Cortex of kidney (tissue), 1 donor: ENCODE data around the gene KRT6C.
"Not testable (repeated sequence)": the region's sequence is repeated elsewhere in the genome, so short reads cannot be mapped to it uniquely, and the experiment has no call there.

Source experiments
- DNase-seq: peaks from one replicate; lab custom pipeline; 2025; lab: John Stamatoyannopoulos, UW

KRT6C gene

GRCh38 chr12:52499806-52500560 is 26.4 kb upstream of the KRT6C start:
- DNase-seq, result no peak

- DNase-seq, result no peak
These were observed 25.3 kb upstream of the KRT6C start for GRCh38 chr12:52498946-52499345.

GRCh38 chr12:52497975-52498374 is 24.4 kb upstream of the KRT6C start:
- no peak for DNase-seq

- no peak for DNase-seq
These were observed 23.0 kb upstream of the KRT6C start for GRCh38 chr12:52496590-52497071.

- no peak for DNase-seq
These were observed 22.4 kb upstream of the KRT6C start for GRCh38 chr12:52496054-52496453.

- DNase-seq, result no peak
These were observed 21.8 kb upstream of the KRT6C start for GRCh38 chr12:52495389-52495788.

- no peak for DNase-seq
These were observed 20.9 kb upstream of the KRT6C start for GRCh38 chr12:52494518-52494917.

- no peak for DNase-seq
These were observed 20.5 kb upstream of the KRT6C start for GRCh38 chr12:52494100-52494499.

GRCh38 chr12:52493172-52493571 is 19.6 kb upstream of the KRT6C start, which contains the start of gene KRT6A:
Gene KRT6A, minus strand, starts transcription at chr12:52493257. Its CDS starts 69 bp downstream, at chr12:52493188.
- DNase-seq, result no peak

- DNase-seq, result not testable (repeated sequence)
These were observed 18.8 kb upstream of the KRT6C start for GRCh38 chr12:52492405-52492804.

- DNase-seq, result not testable (repeated sequence)
These were observed 17.9 kb upstream of the KRT6C start for GRCh38 chr12:52491495-52491894.

GRCh38 chr12:52488736-52489135 is 15.1 kb upstream of the KRT6C start:
- no peak for DNase-seq

- DNase-seq, result not testable (repeated sequence)
These were observed 14.3 kb upstream of the KRT6C start for GRCh38 chr12:52487744-52488443.

GRCh38 chr12:52487211-52487610 is 13.6 kb upstream of the KRT6C start:
- no peak for DNase-seq

- DNase-seq, result no peak
These were observed 12.8 kb upstream of the KRT6C start for GRCh38 chr12:52486166-52487105.

GRCh38 chr12:52480073-52480472 is 6.5 kb upstream of the KRT6C start:
- DNase-seq, result no peak

- DNase-seq, result no peak
These were observed 4.0 kb upstream of the KRT6C start for GRCh38 chr12:52477651-52478050.

GRCh38 chr12:52474212-52474611 is 607 bp upstream of the KRT6C start:
- no peak for DNase-seq

- DNase-seq, result no peak
These were observed 3.8 kb downstream of the KRT6C start for GRCh38 chr12:52469853-52470252.

- no peak for DNase-seq
These were observed 8.7 kb downstream of the KRT6C start for GRCh38 chr12:52464897-52465296.

GRCh38 chr12:52461693-52462092 is 11.9 kb downstream of the KRT6C start:
- DNase-seq, result no peak

GRCh38 chr12:52458861-52459260 is 14.7 kb downstream of the KRT6C start:
- no peak for DNase-seq
